ENCODE results near the gene PARVA. TPM values are rescaled to one million over a fixed set of nuclear protein-coding genes. Genes with fewer than 3 reads are reported as not detected.

The PARVA gene
- total RNA-seq, 1 experiment from 2014 or later, result 10.4 TPM

- TF ChIP-seq MXD4 (CRISPR knock-in tag; IDR thresholded peaks at IDR 0.05; ENCODE audit: borderline replicate concordance) (no peak), CREM (CRISPR knock-in tag; IDR thresholded peaks at IDR 0.05) (no peak), GTF2I (CRISPR knock-in tag; conservative IDR thresholded peaks at IDR 0.05) (no peak), AR (CRISPR knock-in tag; IDR thresholded peaks at IDR 0.05) (no peak), E2F5 (CRISPR knock-in tag; IDR thresholded peaks at IDR 0.05) (no peak), ZNF232 (CRISPR knock-in tag; IDR thresholded peaks at IDR 0.05) (no peak), IRF2 (CRISPR knock-in tag; IDR thresholded peaks at IDR 0.05; ENCODE audit: borderline replicate concordance, low read depth) (no peak), STAT6 (CRISPR knock-in tag; conservative IDR thresholded peaks at IDR 0.05; ENCODE audit: low read depth) (no peak), TEAD4 (CRISPR knock-in tag; IDR thresholded peaks at IDR 0.05) (no peak)
Measured at GRCh38 chr11:12469451-12469850, 92.1 kb downstream of the PARVA start (continued).

GRCh38 chr11:12470236-12470635 lies 92.9 kb downstream of the PARVA start:
- DNase-seq (ENCODE audit: low spot score) (no peak), ATAC-seq (no peak)
- Mint-ChIP-seq H3K36me3 (no peaks in the 10 kb centered on the region; the same call in 1 of the 2 replicates), H3K9me3 (peaks cover 13% of the 10 kb centered on the region), H3K27ac (no peak overlapping the region), H3K4me3 (no peak overlapping the region), H3K27me3 (ENCODE audit: low read depth) (no peaks in the 10 kb centered on the region), H3K4me1 (peaks cover 29% of the 10 kb centered on the region)
- CTCF ChIA-PET, result no interaction called here
- POLR2A ChIA-PET, result no interaction called here
- TF ChIP-seq ZNF317 (CRISPR knock-in tag; IDR thresholded peaks at IDR 0.05; ENCODE audit: borderline replicate concordance, low read depth) (no peak), AR (CRISPR knock-in tag; IDR thresholded peaks at IDR 0.05) (no peak), FOXK1 (CRISPR knock-in tag; IDR thresholded peaks at IDR 0.05) (no peak), USF2 (CRISPR knock-in tag; IDR thresholded peaks at IDR 0.05) (no peak), SOX15 (CRISPR knock-in tag; IDR thresholded peaks at IDR 0.05) (no peak), KAT7 (CRISPR knock-in tag; IDR thresholded peaks at IDR 0.05; ENCODE audit: borderline replicate concordance) (no peak), ATF3 (CRISPR knock-in tag; conservative IDR thresholded peaks at IDR 0.05) (no peak), GTF2I (CRISPR knock-in tag; conservative IDR thresholded peaks at IDR 0.05) (no peak), NFE2L1 (CRISPR knock-in tag; IDR thresholded peaks at IDR 0.05) (no peak), ZNF281 (CRISPR knock-in tag; IDR thresholded peaks at IDR 0.05) (no peak), NFATC4 (CRISPR knock-in tag; IDR thresholded peaks at IDR 0.05) (no peak), FOXP1 (CRISPR knock-in tag; IDR thresholded peaks at IDR 0.05; ENCODE audit: borderline replicate concordance) (no peak)

Data from WTC11 (cell line).